ENCODE results near the gene SP1. TPM values are rescaled to one million over a fixed set of nuclear protein-coding genes. Genes with fewer than 3 reads are reported as not detected.

The SP1 gene
- total RNA-seq, 1 experiment from 2014 or later: 96.8 TPM

DNA sequence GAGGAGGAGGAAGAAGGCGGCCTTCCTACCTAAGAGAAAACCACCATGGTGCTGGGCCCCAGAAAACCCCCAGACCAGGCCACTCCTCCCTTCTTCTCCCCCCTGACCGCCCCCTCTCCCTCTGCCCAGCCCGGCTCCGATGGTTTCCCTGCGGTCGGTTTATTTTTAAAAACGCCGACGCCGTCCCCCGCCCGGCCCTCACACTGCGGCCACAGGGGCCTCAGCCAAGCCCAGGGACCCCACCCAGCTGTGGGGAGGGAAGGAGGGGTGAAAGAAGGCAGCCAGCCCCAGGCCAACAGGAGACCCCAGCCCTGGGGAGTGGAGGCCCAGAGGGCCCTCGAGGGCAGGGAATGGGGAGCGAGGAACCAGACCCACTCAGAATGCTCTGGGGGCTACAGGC is 47.2 kb upstream of the SP1 start:
- no TSS peak for BruUV-seq (replicated peaks)
- ATAC-seq (no peak), DNase-seq (ENCODE audit: low read depth, low spot score) (no peak)
- H3K36me3 ChIP-seq (ENCODE audit: control insufficient read depth in 1 of 2, insufficient read depth in 2 of 2, low read length in 2 of 2): no peaks in the 10 kb centered on the region
- H3K27me3 ChIP-seq (ENCODE audit: insufficient read depth, low read length): 0 out of 2 replicates have a peak, but pooled peaks cover 3% of the 10 kb centered on the region
- no peaks in the 10 kb centered on the region for H3K9me2 ChIP-seq (ENCODE audit: insufficient read depth)
- H2AFZ ChIP-seq (ENCODE audit: low read depth, low read length, poor library complexity, severe bottlenecking): no peak overlapping the region
- peaks cover 0 to under 1% of the 10 kb centered on the region in 2 experiments; a peak in 1 of 4 replicates for H3K4me1 ChIP-seq (ENCODE audit: control insufficient read depth in 1 of 2, insufficient read depth in 2 of 2, low read length in 2 of 2)
- ChIA-PET CTCF (interaction anchor here (1.0 to 1.1 kb wide), 2 partner anchors 11 to 19 kb away, joined by 3 to 5 read pairs; partner anchors contain the start of gene AAAS), POLR2A (no interaction called here), RAD21 (ENCODE audit: low non-redundant PET in 1 of 2, low total read pairs in 2 of 2, uncharacterized antibody in 2 of 2, unreplicated experiment in 2 of 2) (interaction anchor here in 1 of 2 experiments (0.6 kb wide), 1 partner anchor 333 kb away, joined by 3 read pairs; no protein-coding TSS in a partner anchor)
- no peak overlapping the region for H3K9ac ChIP-seq (ENCODE audit: low read length)
- no peak overlapping the region for H3K4me3 ChIP-seq (replicated peaks in 1 of 2; ENCODE audit: low read depth in 1 of 2, low read length in 2 of 2)
- no peaks in the 10 kb centered on the region for H3K9me3 ChIP-seq (ENCODE audit: control insufficient read depth in 1 of 2, insufficient read depth in 1 of 2, low read depth in 1 of 2, low read length in 2 of 2)
- H4K20me1 ChIP-seq (ENCODE audit: insufficient read depth): no peaks in the 10 kb centered on the region
- H3K27ac ChIP-seq (ENCODE audit: low read depth, low read length): no peak overlapping the region
- intact Hi-C loops (cut with micrococcal nuclease): no loop called here
- H3K4me2 ChIP-seq (ENCODE audit: low read length): no peak overlapping the region
- TF ChIP-seq YY1 (IDR thresholded peaks at IDR 0.05; ENCODE audit: extremely low read depth, insufficient replicate concordance, low read depth, low read length) (no peak), POLR2AphosphoS5 (IDR thresholded peaks at IDR 0.05; ENCODE audit: low read depth, low read length) (no peak), EZH2 (IDR thresholded peaks at IDR 0.05) (no peak), JUND (IDR thresholded peaks at IDR 0.05) (no peak), RAD21 (IDR thresholded peaks at IDR 0.05; ENCODE audit: low read depth) (no peak), CEBPB (IDR thresholded peaks at IDR 0.05; ENCODE audit: low read depth) (no peak), SRF (IDR thresholded peaks at IDR 0.05; ENCODE audit: low read depth) (no peak), CBX3 (IDR thresholded peaks at IDR 0.05; ENCODE audit: low read depth) (no peak)
- H3K79me2 ChIP-seq (ENCODE audit: insufficient read depth, low read length): no peaks in the 10 kb centered on the region

GRCh38 chr12:53333289-53333688 is 46.7 kb upstream of the SP1 start:
- H3K4me2 ChIP-seq (ENCODE audit: low read length): no peak overlapping the region
- TF ChIP-seq, protein P1, sequence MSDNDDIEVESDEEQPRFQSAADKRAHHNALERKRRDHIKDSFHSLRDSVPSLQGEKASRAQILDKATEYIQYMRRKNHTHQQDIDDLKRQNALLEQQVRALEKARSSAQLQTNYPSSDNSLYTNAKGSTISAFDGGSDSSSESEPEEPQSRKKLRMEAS (IDR thresholded peaks at IDR 0.05): no peak
- TF ChIP-seq CBX3 (IDR thresholded peaks at IDR 0.05; ENCODE audit: low read depth): no peak
- CTCF ChIA-PET: no interaction called here
- H3K9me3 ChIP-seq (ENCODE audit: control insufficient read depth in 1 of 2, insufficient read depth in 1 of 2, low read depth in 1 of 2, low read length in 2 of 2): no peaks in the 10 kb centered on the region
- no peaks in the 10 kb centered on the region for H3K79me2 ChIP-seq (ENCODE audit: insufficient read depth, low read length)
- H3K27me3 ChIP-seq (ENCODE audit: insufficient read depth, low read length): 0 out of 2 replicates have a peak, but pooled peaks cover 3% of the 10 kb centered on the region
- POLR2A ChIA-PET: no interaction called here
- no peak overlapping the region for H3K27ac ChIP-seq (ENCODE audit: low read depth, low read length)
- no peaks in the 10 kb centered on the region for H3K36me3 ChIP-seq (ENCODE audit: control insufficient read depth in 1 of 2, insufficient read depth in 2 of 2, low read length in 2 of 2)
- DNase-seq (ENCODE audit: low read depth, low spot score) (no peak), ATAC-seq (no peak)
- H3K9ac ChIP-seq (ENCODE audit: low read length): no peak overlapping the region
- RAD21 ChIA-PET (ENCODE audit: low non-redundant PET in 1 of 2, low total read pairs in 2 of 2, uncharacterized antibody in 2 of 2, unreplicated experiment in 2 of 2): interaction anchor here in 1 of 2 experiments (0.6 kb wide), 1 partner anchor 333 kb away, joined by 3 read pairs; no protein-coding TSS in a partner anchor
- H3K9me2 ChIP-seq (ENCODE audit: insufficient read depth): no peaks in the 10 kb centered on the region
- no peaks in the 10 kb centered on the region for H4K20me1 ChIP-seq (ENCODE audit: insufficient read depth)
- intact Hi-C loops (cut with micrococcal nuclease): no loop called here
- no peak overlapping the region for H3K4me3 ChIP-seq (replicated peaks in 1 of 2; ENCODE audit: low read depth in 1 of 2, low read length in 2 of 2)
- no peak overlapping the region for H2AFZ ChIP-seq (ENCODE audit: low read depth, low read length, poor library complexity, severe bottlenecking)
- BruUV-seq (replicated peaks): no TSS peak
- 0 out of 4 replicates have a peak, but pooled peaks cover 0 to 2% of the 10 kb centered on the region in 2 experiments for H3K4me1 ChIP-seq (ENCODE audit: control insufficient read depth in 1 of 2, insufficient read depth in 2 of 2, low read length in 2 of 2)
